ENCODE results near the gene ZNF614.
"Not testable (repeated sequence)": the region's sequence is repeated elsewhere in the genome, so short reads cannot be mapped to it uniquely, and the experiment has no call there.

- TF ChIP-seq MAX, CTCF, MYC (IDR thresholded peaks at IDR 0.05; ENCODE audit: low read depth, low read length): not testable (repeated sequence)
Measured at GRCh38 chr19:52051736-52052135, 23.6 kb upstream of the ZNF614 start.
